Stimulated activated CD4-positive, alpha-beta T cell treated with anti-CD3 and anti-CD28 coated beads, TNF-alpha, amount 100 ng/mL, for 24 hours (primary cell): Measurements from ENCODE around the gene JRKL.
"Not testable (repeated sequence)": the region's sequence is repeated elsewhere in the genome, so short reads cannot be mapped to it uniquely, and the experiment has no call there.

Experiments
- DNase-seq, 3 experiments: peaks; one replicate each; pipeline ENCODE4 v3.0.0-alpha.2; 2020; ENCODE audit warnings: low read depth in 3 of 3

Gene JRKL

DNA sequence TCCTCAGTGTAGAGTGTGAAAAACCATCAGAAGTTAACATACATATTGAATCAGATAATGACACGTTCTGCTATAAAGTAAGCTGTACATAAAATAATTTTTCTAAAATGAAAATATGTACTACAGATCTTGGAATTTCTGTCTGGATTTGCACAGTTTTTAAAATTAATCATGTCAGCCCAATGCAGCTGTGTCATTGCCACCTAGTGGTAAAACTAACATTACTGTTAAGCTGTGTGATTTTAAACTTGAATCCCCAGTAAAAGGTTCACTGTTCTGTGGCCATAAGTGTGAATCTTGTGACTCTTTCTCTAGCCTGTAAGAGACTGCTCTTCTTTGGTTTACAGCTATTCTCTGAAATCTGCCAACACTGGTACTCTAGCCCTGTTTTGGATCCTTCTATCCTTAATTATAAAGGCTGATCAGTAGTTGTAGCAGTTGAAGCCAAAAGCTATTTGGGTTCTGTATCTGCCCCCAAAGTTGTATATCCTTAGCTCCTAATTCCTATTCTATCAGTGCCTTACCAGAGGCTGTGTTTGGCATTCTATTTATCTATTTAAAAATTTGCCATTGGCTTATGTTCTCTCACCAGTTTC, 4.0 kb downstream of the JRKL start:
- no peak for DNase-seq

DNA sequence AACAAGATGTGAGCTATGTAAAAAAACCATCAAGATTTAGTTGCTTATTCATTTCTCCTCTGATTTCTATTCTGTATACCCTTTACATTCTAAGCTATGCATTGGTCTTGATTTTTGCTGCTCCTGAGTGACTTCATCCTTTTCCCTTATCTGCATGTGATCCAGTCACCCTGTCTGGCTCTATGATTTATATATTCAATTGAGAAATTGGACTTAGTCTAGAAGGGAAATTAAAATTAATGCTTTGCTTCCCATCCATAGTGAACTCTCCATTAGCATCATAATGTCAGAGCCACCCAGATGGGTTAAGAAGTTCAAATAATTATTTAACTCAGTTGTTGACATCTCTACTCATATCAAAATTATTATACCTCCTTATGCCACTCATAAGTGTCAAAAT, 5.0 kb downstream of the JRKL start:
- DNase-seq = no peak

GRCh38 chr11:96396637-96397036, 6.8 kb downstream of the JRKL start:
- DNase-seq = no peak

GRCh38 chr11:96397863-96398262, 8.1 kb downstream of the JRKL start:
- no peak for DNase-seq

DNA sequence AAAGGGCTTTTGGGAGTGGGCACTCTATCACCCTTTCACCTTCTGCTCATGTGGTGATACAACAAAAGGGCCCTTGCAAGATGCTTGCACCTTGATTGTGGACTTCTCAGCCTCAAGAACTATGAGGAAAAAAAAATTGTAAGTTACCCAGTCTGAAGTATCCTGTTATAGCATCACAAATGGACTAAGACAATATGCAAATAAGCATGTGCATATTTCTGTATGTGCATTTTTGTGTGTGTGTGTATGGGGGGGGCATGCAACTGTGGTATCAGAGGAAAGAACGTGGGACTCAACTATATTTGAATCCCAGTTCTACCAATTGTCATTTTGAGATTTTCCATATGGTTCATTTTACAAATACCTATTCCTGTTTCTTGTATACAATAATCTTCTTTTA, 10.9 kb downstream of the JRKL start:
- DNase-seq = no peak

DNA sequence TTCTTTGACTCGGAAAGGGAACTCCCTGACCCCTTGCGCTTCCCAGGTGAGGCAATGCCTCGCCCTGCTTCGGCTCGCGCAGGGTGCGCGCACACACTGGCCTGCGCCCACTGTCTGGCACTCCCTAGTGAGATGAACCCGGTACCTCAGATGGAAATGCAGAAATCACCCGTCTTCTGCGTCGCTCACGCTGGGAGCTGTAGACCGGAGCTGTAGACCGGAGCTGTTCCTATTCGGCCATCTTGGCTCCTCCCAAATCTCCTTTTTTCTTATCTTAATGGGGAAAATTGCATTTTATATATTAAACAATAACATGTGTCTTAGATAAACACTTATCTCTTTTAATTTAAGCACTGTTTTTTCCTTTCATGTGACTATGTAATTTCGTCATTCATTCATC, 21.6 kb downstream of the JRKL start:
- not testable (repeated sequence) for DNase-seq

- DNase-seq = no peak
These were observed 23.1 kb downstream of the JRKL start for GRCh38 chr11:96412761-96413381.

DNA sequence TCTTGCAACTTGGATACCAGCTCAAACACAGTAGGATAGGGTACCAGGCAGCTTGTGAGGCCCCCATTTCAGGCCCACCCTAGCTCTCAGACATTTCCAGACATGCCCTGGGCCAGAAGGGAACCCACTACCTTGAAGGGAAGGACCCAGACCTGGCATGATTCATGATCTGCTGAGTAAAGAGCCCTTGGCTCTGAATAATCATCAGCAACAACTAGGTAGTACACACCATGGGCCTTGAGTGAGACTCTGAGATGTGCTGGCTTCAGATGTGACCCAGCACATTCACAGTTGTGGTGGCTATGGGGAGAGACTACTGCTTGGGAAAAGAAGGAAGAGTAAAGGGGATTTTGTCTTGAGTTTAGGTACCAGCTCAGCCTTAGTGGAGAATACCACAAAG, 23.6 kb downstream of the JRKL start:
- DNase-seq = no peak

- no peak for DNase-seq
These were observed 34.9 kb downstream of the JRKL start for GRCh38 chr11:96424693-96425092.

DNA sequence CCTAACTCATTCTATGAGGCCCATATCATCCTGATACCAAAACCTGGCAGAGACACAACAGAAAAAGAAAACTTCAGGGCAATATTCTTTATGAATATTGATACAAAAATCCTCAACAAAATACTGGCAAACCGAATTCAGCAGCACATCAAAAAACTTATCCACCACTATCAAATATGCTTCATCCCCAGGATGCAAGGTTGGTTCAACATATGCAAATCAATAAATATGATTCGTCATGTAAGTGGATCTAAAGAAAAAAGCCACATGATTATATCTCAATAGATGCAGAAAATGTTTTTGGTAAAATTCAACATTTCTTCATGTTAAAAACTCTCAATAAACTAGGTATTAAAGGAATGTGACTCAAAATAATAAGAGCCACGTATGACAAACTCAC, 40.9 kb downstream of the JRKL start:
- DNase-seq = no peak

DNA sequence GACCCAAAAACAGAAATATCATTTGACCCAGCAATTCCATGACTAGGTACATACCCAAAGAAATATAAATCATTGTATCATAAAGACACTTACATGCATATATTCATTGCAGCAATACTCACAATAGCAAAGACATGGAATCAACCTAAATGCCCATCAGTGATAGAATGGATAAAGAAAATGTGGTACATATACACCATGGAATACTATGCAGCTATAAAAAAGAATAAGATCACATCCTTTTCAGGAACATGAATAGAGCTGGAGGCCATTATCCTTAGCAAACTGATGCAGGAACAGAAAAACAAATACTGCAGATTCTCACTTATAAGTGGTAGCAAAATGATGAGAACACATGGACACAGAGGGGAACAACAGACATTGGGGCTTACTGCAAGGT, 42.8 kb downstream of the JRKL start:
- not testable (repeated sequence) for DNase-seq
